Cerebellar nuclear complex (tissue), 1 donor: ENCODE data around the gene MED1.
A peak's percentile ranks its signal among the peaks of the same experiment; 100 is the strongest.
"Not testable (repeated sequence)": the region's sequence is repeated elsewhere in the genome, so short reads cannot be mapped to it uniquely, and the experiment has no call there.

Source experiments
- DNase-seq, 2 experiments: peaks; one replicate each; lab custom pipeline; 2025; lab: John Stamatoyannopoulos, UW

The MED1 gene

DNA sequence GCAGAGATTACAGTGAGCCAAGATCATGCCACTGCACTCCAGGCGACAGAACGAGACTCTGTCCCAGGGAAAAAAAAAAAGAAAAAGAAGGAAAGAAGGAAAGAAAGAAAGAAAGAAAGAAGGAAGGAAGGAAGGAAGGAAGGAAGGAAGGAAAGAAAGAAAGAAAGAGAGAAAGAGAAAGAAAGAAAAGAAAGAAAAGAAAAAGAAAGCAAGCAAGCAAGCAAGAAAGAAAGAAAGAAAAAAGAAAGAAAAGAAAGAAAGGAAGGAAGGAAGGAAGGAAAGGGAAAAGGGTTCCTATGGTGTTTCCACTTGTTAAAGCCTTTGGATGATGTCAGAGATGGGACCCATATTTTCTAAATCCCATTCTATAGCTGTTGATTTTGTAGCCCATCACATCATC, 11.2 kb downstream of the MED1 start:
- DNase-seq, result not testable (repeated sequence)

DNA sequence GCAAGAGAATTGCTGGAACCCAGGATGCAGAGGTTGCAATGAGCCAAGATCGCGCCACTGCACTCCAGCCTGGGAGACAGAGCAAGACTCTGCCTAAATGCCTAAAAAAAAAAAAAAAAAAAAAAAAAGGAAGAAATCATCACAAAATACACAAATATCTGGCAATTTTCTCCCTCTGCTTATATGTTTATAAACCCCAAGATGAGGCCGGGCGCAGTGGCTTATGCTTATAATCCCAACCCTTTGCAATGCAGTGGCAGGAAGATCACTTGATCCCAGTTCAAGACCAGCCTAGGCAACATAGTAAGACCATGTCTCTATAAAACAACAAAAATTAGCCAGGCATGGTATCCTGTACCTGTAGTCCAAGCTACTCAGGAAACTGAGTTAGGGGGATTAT, 21.5 kb downstream of the MED1 start:
- no peak for DNase-seq

DNA sequence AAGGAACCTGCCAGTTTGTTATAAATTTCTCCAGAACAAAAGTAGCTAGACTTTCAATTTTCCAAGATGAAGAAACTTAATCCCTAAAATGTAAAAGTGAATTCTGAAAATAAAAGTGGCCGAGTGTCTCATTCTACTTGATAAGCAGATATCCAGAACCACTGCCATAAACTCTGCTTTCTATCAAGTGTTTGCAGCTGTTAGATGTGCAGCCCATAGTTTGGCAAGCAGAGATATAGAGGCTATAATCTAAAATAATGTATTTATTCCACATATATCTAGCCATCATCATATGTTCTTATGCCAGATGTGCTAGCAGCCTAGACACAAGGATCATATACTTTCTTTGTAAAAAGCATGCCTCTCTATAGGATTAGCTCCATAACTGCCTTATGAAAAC, 34.9 kb downstream of the MED1 start:
- DNase-seq, result no peak

DNA sequence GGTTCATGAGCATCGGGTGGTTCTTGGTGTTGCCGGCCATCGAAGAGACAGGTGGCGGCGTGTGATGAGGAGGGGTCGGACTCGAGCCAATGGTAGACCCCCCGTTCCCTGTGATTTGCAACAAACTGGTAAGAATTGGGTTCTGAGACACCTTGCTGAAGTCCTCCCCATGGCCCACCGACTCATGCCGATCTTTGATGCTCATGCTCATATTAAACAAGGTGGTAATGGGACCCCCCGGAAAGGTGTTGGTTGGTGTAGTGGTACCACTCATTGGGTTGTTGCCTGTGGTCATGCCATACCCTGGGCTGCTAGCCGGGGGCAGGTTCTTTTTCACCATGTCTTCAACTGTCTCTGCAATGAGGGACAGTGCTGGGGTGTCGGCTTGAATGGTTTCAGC, 40.8 kb downstream of the MED1 start:
- no peak for DNase-seq

DNA sequence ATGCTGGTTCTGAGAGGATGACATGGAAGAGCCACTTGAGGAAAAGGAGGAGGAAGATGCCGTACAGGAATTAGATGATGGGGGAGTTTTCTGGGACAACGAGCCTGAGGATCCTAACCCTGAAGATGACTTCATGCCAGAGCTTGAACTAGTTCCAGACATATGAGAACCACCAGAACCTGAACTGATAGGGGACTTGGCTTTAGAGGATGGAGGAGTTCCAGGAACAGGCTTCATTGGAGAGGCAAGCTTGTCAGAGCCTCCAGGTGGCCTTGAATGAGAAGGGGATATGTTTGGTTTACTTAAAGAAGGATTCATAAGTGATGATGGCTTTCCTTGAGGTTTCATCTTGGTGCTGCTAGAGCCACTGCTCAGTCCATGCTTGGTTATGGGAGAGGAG, 42.7 kb downstream of the MED1 start:
- no peak for DNase-seq

DNA sequence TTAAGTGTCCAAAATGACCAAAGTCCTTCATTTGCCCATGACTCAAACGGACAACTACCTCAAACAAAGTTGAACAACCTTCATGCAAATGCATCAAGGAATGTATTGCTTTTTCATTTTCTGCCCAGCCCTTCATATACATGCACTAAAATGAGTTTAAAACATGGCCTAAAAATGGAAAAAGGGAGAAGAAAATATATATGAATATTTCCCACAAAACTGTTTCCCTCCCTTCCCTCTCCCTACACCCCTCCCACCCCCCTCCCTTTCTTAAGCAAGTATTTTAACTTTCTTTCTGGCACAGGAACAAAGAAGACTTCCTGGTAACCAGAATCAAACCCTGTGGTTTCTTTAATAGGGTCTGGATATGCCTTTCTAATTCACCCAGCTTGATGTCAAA, 44.1 kb downstream of the MED1 start:
- DNase-seq, result no peak

DNA sequence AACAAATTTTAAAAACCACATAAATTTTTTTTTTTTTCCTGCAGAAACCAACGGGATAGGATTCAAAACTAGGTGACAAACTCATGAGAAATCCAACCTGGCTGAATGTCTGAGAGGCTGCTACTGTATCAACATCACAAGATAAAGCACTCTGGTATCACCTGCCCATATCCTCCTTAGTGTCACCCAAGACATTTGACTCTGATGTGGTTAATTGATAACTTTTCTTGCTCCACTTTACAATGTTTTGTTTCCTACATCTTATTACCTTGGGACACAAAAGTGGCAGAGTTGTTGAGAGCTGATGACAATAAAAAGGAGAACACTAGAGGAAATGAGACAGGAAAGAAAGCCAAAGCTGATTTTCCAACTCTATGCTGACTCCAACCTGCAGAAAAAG, 45.6 kb downstream of the MED1 start:
- no peak for DNase-seq

DNA sequence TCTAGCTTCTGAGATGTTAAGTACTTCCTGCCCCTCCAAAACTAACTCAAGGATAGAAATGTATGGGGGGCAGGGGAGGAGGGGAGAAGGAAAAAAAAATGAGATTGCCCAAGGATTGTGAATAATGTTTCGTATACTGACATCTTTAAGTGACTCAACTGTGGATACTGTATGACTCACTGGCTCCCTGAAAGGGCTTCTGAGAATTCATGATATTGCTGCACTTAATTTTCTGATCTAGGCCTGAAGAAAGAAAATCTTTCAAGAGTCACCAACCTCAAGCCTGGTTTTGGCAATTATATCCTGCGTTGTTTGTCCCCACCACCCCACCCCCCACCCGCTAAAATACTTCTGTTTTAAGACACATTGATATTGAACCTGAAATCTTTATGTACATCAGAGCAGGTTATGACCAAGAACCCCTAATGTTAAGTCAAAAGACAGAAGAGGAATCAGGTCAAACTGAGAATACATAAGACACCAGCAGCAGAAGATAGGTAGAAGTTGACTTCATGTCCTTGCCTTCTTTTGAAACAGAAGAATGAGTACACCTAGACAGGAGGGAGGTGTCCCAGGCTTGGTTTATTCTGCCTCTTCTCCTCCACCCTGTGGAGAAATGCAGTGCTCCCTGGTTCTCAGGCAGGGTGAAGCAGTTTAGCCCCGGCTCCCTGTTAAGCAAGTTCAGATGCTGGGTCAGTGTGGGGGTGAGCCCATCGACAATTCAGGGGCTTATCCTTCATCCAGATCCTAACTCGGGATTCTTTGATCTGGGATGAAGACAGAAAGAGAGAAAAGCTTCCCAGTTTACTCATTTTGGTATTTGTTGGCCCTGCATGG, 46.3 kb downstream of the MED1 start:
- DNase-seq, result no peak

DNA sequence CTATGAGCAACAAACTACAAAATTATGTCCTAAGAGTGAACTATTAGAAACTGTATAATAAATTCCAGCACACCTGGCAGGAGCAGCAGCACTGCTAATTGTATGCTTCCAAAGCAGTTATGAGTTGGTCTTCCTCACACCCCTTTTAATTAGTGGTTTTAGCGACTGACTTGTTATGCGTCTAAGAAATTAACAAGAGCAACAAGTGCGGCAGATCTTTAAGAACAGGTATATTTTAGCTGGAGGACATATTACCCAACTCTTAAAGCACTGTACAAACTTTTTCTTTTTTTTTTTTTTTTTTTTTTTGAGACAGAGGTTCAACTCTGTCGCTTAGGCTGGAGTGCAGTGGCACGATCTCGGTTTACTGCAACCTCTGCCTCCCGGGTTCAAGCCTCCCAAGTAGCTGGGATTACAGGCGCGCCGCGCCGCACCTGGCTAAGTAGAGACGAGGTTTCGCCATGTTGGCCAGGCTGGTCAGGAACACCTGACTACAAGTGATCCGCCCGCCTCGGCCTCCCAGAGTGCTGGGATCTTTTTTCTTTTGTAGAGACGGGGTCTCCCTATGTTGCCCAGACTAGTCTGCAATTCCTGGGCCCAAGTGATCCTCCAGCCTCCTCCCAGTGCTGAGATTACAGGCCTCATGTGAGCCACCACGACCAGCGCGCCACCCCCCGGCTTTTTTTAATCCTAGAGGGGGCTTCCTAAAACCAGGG, 48.0 kb downstream of the MED1 start:
- no peak for DNase-seq

DNA sequence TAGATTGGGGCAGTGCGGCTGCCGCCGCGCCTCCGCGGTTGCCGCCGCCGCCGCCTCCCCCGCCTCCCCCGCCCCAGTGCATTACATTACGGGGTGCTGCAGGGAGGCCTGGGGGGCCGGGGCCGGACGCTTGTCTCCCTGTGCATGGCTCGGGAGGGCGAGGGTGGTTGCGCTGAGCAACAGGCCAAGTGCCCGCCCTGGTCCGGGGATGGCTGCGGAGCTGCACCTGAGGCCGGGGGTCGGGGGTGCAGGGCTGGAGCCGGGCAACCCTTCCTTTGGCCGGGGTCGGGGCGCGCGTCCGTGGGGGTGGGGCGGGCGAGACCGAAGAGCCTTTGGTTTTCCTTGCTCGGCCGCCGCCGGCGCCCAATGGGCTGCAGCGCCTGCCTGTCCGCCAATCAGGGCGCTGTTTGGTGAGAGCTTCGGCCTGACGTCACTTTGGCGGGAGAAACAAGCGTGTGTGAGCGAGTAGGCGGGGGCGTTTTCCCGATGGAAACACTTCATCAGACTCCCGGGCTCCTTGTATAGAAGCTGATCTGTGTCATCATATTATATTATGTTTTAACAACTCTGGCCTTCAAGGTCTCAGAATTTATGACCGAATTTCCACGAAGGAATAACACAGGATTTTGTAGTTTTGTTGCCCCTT, 48.7 kb downstream of the MED1 start:
- DNase-seq, result peak; percentile 47 to 86

DNA sequence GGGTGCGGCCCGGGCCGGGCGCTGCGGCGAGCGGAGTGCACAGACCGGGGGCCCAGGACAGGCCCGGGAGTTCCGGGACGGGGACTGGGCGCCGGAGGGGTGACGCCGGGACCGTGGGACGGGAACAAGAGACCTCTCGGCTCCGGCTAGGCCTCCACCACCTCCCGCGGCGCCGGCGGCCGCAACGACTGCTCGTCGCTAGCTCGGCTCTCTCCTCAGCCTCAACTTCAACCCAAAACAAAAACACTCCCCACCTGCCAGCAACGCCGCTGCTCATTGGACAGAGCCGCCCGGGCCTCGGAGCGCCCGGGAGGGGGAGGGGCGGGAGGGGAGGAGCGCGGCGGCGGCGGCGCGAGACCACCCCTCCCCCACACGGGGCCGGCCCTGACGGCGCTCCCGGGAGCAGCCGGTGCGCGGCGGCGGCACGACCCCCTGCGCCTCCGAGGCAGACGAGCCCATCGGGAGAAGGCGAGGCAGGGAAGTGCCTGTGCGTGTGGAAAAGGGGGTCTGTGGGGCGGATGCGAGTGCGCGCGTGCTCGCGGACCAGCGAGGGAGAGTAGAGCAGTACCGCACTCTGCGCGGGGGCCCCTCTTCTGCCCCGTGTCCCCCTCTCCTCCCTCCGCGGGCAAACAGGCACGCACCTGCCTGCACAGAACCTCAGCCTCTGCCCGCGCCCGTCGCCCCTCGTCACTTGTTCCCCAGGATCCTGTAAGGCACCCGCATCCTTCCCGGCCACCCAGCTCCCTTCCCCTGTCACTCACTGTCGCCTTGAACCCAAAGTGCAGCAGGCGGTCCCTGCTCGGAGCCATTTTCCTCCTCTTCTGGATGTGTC, 49.4 kb downstream of the MED1 start, which contains the start of gene FBXL20:
Gene FBXL20, minus strand, starts transcription at position 215 of the 832 bp plus-strand sequence. CDS start 224 bp downstream, outside the sequence.
- DNase-seq, result peak in 1 of 2 experiments; percentile 47

DNA sequence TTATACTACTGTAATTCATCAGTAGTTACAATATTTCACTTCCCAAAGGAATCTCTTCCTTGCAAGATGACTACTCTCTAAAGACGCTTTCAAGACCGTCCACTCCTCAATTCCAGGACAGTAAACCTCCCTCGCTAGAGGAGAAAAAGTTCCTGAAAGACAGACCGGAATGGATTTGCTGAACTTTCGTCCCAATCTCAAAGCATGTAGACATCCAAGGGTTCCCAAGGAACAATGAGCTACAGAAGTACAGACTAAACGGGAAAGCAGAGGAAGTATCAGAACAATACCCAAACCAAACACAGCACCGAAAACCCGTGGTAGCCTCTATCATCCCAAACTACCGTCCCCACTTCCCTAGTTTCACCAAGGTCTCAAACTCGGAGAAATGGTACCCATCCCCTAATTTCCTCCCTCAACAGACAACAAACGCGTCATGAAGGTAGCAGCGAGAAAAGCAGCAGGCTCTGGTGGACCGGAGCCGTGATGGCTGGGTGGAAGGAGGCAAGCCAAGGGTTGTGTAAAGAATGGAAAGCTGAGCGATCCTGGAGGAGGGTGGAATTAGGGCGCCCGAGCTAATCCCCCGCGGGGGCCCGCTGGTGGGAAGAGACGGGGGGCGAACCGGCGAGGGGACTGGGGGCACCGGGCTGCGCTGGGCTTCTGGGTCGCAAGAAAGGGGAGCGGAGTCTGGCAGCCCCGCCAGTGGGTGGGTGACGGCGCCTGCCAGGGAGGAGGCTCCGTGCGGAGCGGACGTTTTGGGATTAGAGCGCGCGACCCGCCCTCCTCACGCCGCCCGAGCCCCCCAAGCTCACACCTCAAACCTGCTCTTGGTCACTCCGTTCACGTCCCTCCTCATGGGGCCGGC, 50.3 kb downstream of the MED1 start:
- DNase-seq, result no peak

DNA sequence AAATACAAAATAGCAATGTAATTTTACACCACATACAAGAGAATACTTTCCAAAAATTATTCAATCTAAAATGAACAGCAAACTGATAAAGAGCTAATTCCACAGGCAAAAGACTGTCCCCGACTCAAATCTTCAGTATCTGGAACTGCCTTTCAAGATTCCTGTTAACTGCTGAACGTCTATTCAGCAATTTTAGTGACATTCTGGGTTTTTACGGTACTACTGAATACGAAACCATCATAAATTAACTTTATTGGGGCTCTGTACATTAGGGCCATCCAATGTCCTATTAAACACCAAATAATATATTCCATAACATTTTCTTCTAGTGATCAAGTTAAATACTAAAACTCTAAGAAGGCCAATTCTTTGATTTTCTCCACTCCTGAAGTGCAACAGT, 51.3 kb downstream of the MED1 start:
- DNase-seq, result no peak

DNA sequence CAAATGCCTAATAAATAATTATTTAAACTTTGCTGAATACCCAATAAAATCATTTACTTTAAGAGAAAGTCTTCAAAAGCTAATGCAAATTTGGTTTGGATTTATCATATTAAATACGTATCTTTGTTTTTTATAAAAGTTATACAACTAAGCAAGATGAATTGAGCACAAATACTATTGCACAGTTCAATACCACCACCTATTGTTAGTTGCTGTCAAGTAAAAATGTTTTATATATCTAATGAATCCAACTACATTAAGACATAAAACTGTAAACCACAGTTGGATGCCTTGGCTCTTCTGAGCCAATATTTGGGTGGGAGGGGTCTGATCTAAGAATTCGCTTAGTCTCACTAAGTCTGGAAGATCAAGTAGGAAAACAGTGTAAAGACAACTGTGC, 57.3 kb downstream of the MED1 start:
- DNase-seq, result no peak

DNA sequence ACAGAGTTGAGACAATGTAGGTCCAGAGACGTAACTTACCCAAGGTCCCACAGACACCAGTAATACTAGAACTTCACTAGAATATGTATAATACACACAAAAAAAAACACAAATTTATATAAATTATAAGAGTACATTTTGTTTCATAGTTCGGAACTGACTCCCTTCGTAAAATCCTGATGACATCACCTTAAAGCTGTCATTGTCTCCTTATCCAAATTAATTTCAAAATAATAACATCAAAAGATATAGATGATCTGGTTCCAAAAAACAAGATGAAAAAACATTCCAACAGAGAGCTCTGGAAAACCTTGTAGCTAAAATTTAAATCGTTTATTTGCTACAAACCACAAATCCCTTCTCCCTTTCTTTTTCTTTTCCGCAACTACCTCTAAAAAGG, 59.6 kb downstream of the MED1 start:
- no peak for DNase-seq

DNA sequence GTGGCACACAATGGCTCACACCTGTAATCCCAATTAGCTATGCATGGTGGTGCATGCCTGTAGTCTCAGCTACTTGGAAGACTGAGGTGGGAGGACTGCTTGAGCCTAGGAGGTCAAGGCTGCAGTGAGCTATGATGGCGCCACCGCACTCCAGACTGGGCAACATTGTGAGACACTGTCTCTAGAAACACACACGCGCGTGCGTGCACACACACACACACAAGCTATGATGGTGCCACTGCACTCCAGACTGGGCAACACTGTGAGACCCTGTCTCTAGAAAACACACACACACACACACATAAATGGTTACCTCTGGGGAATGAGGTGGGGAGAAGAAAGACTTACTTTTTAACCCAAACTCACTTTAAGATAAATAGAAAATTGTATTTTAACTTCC, 66.0 kb downstream of the MED1 start:
- DNase-seq, result no peak

DNA sequence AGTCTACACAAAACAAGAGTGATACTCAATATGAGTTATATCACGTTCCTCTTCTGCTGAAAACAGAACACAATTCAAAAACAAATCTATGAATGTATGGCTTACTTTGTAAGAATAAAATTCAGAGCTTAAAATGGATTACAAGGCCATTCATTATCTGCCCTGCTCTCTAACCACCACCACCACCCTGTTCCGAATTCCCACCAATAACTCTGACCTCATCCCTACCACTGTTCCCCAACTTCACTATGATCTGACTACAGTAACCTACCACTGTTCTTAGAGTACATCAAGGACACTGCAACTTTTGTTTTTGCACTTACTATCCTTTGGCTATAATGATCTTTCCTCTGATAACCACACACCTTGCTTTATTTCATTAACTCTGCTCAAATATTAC, 70.9 kb downstream of the MED1 start:
- no peak for DNase-seq

DNA sequence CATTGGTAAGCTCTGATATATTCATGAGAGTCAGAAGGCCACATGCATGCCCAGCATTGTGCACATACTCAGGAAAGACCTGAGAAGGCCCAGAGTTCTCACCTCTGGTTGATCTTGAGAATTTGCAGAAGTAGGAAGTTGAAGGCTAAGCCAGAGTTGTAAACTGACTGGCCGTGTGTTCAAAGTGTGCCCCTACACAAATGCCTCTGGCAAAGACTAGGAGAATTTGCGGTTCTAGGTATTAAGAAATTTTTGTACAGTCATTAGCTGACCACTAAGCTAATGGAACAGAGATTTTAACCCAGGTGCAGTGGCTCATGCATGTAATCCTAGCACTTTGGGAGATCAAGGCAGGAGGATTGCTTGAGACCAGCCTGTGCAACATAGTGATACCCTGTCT, 74.6 kb downstream of the MED1 start:
- no peak for DNase-seq

DNA sequence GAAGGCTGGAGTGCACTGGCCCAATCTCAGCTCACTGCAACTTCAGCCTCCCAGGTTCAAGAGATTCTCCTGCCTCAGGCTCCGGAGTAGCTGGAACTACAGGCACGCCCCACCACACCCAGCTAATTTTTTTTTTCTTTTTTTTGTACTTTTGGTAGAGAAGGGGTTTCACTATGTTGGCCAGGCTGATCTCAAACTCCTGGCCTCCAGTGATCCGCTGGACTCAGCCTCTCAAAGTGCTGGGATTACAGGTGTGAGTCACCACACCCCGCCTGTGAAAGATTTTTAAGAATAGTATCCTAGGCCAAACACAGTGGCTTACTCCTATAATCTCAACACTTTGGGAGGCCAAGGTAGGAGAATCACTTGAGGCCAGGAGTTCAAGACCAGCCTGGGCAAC, 83.3 kb downstream of the MED1 start:
- DNase-seq, result not testable (repeated sequence)

DNA sequence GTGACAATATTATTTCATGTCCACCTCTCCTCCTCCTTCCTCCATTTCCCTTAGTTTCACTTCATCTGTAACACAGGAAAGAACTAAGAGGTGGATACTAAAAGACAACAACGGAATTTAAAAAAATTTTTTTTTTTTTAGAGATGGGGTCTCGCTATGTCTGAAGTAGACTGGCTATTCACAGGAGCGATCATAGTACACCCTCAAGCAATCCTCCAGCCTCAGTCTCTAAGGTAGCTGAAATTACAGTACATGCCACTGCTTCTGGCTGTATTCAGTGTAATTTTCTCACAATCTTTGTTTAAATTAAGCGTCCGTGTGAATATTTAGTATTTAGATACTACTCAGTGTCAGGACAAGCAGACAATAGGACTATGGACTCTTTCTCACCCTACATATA, 85.2 kb downstream of the MED1 start:
- DNase-seq, result no peak

DNA sequence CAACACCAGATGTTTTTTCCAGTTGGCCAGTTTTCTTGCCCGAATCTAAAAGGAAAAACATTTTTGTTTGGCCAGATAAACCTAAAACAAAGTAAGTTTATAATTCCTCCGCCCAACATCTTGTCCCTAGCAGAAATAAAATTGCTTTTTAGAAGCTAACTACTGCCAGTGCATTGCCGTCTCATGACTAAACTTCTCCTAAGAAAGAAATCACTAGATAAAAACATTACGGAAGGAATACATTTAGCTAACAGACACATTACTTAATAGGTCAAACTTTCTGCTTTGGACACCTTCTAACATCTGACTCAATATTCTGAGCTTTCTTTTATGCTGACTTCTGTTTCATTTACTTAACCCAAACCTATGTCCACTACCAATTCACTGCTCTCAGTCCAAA, 85.8 kb downstream of the MED1 start:
- no peak for DNase-seq
